ENCODE measurements around the gene RAB6B.

Gene RAB6B

DNA sequence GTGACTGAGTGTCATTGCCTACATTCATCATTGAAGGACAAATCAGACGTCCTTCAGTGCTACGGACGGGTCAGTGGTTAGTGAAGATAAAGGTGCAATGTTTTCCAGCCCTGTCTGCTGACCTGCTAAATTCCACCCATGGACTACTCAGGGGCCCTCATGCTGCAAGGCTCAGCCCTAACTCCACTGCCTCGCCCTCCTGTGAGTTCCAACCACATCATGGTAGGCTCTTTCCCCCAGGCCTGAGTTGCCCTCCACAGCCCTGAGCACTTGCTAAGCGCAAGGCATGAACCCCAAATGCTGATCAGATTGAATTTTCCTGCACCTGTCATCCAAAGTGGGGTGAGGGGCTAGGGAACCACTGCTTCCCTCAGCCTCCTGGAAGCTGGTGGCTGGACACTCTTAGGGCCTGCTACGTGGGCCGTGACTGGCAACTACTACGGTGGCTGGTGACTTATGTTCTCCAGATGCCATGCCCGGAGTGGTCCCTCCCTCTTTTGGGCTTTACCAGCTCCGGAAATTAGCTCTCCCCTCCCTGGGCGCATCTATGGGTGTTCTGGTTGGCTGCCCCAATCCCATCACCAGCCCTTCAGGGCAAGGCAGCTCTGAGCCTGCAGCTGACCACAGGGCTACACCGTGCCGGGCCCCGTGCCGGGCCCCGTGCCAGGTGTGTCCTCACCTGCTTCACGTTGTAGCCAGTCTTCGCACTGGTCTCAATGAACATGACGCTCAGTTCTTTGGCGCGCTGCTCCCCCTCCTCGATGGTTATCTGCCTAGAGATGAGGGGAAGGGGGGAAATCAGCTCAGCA lies 58.0 kb downstream of the RAB6B start:
- no peak for DNase-seq (ENCODE audit: low spot score)

- no peak for DNase-seq (ENCODE audit: low spot score)
Observed at GRCh38 chr3:133836497-133837158, 59.1 kb downstream of the RAB6B start.

GRCh38 chr3:133835961-133836360 lies 59.7 kb downstream of the RAB6B start:
- DNase-seq (ENCODE audit: low spot score) = no peak

DNA sequence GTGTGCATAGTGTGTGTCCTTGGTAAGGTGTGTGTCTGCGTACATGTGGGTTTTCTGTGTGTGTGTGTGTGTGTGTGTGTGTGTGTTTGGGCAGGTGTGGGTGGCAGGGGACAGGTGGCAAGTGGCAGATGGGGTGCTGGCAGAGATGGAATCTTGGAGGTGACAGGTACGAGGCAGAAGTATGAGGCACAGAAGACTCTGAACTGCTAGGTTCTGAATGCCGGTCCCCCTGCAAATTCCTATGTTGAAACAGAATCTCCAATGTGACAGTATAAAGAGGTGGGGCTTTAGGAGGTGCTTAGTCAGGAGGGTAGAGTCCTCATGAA lies 60.3 kb downstream of the RAB6B start:
- no peak for DNase-seq (ENCODE audit: low spot score)

DNA sequence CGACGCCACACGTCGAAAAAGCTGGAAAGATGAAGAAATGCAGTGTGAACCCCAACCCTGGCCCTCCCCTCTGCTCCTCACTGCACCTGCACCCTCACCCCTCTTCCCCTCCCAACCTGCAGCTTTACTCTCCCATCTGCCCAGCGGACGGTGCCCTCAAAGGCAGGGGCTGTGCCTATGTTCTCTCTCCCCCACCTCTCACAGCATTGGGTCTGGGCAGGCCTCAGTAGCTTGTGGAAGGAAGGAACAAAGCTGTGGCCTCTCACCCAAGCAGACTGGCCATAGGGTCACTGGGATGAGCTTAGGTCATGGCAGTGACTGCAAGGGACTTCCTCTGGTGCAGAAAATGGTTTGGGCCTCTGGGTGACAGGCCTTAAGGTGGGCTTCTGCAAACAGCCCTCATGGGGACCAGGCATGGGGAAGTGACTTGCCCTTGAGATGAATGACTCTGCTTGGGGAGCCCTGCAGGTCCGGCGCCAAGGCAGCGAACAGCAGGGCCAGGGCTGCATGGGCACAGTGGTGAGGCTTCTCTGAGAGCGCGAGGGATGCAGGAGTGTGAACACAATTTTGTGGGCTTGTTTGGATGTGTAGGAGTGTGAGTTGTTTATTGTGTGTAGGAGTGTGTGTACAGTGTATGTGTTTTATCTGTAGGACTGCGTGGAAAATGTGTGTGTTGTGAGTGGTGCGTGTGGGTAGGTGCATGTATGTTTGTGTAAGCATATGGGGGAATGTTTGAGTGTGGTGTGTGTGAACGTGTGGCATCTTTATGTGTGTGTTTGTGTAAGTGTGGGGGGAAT lies 60.9 kb downstream of the RAB6B start:
- no peak for DNase-seq (ENCODE audit: low spot score)

GRCh38 chr3:133833880-133834620 lies 61.6 kb downstream of the RAB6B start:
- no peak for DNase-seq (ENCODE audit: low spot score)

- DNase-seq (ENCODE audit: low spot score) = no peak
Observed at GRCh38 chr3:133833267-133833666, 62.4 kb downstream of the RAB6B start.

- no peak for DNase-seq (ENCODE audit: low spot score)
Observed at GRCh38 chr3:133832802-133833144, 62.9 kb downstream of the RAB6B start.

DNA sequence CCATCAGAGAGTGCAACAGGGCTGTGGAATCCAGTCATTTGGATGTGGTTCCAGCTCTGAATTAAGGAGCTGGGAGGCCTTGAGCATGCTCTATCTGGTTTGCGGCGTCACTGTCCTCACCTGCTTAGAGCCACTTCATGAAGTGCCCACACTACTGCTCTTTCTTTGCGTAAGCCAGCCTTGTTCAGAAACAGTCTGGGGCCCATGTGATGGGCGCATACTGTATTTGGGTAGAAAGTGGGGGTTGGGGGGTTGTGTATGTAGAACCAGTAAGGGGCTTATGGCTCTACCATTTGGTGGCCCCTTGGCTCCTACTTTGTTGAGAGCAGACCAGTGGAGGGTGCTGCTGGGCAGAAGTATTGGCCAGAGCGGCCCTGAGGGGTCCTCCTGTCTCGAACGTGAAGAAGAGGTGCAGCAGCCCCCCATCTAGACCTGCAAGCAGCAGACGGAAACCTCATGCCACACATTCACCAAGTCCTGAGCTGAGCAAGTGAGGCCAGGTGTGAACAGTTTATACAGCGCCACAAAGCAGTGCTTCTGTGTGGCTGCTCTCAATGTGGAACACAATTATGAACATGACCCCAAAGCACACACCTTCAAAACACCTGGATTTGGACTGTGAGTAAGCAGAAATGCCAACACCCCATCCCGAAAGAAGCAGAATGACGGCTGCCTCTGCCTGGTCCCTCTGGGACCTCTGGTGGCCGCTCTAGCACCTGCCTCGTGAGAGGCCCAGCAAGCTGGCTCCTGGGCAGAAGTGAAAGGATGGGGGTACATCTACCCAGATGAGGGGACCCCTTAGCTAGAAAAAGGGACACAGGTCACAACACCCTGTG lies 63.5 kb downstream of the RAB6B start:
- DNase-seq (ENCODE audit: low spot score) = no peak

DNA sequence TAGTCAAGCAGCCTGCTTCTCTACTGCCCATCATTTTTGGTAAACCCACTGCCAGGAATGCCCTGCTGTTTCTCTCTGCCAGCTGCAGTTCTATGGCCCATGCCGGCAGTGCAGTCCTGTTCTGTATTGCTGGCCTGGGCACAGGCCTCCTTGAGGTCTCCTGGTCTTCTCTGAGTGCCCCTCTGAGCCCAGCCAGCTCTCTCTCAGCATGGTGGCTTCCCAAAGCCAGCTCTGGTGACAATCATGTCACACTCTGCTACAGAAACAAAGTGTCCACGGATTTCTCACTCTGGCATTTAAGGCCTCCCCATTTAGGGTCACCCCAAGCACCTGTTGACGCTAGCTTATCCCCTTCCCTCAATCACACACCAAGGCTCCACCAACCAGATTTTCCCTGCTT lies 65.6 kb downstream of the RAB6B start:
- no peak for DNase-seq (ENCODE audit: low spot score)

DNA sequence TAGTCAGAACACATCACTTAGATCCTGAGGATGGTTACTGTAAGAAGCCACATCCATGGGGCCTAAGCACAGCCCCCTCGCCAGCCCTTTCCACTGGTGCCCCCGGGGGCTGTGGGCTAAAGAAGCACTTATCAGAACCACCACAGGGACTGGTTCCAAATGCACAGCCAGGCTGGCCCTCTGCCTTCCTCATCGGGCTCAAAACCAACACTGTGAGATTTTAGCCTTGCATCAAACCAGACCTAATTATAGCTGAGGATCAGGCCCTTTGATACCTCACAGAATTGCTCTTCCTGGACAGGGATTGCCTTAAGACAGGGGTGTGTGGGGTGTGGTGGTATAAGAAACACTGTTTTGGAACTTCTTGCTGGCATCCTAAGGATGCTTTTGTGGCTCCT lies 66.4 kb downstream of the RAB6B start:
- DNase-seq (ENCODE audit: low spot score) = no peak

GRCh38 chr3:133828576-133829309 lies 66.9 kb downstream of the RAB6B start:
- DNase-seq (ENCODE audit: low spot score) = peak; percentile 27

DNA sequence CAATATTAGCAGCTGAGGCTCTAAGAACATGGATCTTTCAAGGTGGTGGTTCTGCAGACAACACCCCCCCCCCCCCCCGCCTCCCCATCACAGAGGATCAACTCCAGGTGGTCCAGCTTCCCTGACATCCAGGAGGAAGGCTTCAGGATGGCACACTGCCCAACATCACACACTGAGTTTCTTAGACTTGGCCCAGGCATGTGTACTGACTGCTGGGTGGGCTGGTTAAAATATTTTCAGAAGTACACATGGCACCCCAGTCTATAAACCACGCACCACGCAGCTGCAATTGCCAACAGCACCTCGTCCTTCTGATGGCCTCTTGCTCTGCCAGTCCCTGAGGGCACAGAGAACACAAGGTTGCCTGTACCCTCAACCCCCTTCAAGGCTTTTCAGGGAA lies 68.0 kb downstream of the RAB6B start:
- DNase-seq (ENCODE audit: low spot score) = no peak

- DNase-seq (ENCODE audit: low spot score) = no peak
Observed at GRCh38 chr3:133827136-133827535, 68.5 kb downstream of the RAB6B start.

DNA sequence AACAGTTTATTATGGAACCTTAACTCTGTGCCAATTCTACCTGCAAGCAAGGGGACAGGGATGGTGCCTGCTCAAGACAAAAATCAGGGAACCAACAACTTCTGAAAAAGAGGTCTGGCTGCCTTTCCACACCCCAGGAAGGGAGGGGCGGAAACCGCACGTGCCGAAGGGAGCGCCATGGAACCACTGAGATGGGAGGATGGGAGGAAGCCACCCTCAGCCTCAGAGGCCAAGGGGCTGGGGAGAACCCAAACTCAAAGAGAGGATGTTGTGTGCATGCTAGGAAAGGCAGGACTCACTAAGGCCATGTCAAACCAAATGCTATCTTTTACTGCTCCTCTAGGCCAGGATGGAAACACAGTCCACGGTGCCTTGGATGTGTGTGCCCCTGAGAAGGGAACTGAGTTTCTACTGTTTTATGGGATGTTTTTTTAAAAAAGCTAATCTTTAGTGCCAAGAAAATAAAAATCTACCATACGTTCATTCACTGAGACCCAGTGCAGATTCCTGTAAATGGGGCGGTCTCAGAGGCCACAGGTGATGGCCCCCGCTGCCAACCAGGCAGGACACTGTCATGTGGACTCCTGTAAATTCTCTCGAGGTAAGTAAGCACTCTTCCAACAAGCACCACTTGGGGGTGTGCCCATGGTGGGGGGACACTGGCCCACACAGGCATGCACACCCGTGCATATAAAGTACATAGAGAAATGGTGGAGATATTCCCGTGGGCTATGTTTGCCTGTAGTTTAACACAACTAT lies 69.5 kb downstream of the RAB6B start:
- no peak for DNase-seq (ENCODE audit: low spot score)

GRCh38 chr3:133824961-133825485 lies 70.7 kb downstream of the RAB6B start:
- DNase-seq (ENCODE audit: low spot score) = no peak

DNA sequence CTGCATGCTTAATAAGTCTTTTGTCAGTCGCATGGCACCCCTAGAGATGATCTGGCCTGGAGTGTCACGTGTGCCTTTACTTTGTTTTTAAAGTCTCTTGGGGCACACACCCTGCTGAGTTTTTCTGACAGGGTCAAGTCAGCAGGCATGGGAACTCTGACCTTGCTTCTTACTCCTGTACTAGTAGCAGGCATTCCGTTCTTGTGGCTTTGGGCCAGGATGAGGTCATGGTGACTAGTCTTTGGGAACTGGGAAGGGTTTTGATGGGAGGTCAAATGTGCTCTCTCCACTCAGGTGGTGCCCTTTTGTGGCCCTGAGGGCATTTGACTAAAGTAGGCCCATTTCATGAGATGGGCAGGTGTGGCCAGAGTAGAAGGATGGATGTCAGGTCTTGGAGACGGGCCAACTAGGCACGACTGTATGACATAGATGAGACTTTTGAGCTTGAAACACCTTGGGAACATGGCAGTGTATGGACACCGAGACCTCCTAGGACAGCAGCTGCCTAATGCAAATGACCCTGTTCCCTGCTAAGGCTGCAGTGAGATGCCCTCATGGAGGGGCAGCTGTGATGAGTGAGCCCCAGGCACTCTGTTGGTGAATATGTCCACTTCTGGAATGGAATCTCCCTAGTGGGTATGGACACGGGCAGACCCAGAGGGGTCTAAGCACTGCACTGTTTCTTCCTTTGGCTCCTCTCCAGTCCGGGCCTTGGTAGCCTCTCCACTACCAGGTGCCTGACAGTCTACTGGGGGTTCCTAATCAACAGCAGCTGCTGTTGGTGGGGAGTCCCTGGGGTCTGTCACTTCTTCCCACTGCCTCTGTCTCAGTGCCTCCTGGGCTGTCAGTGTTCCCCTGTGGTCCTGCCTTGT lies 73.7 kb downstream of the RAB6B start:
- peak; percentile 16 for DNase-seq (ENCODE audit: low spot score)
